Calu3 (cell line): ENCODE measurements around the gene CACHD1. TPM values are rescaled to one million over a fixed set of nuclear protein-coding genes. Genes with fewer than 3 reads are reported as not detected.

Experiments used
- BruUV-seq: library from RNA; stranded (reverse); fragments of 400-500 nt; replicated peaks from 2 replicates; lab custom pipeline; 2021; lab: Mats Ljungman, UMichigan
- CTCF ChIA-PET: fragments of 300-600 bp; sonication (Branson Sonifier 250); formaldehyde crosslinking; loops from one replicate; lab custom pipeline; 2022; ENCODE audit warnings: antibody characterized with exemption; lab: Charles Lee
- DNase-seq: peaks from one replicate; pipeline ENCODE4 v3.0.0; 2022
- H3K27ac Mint-ChIP-seq: one replicate; pipeline ENCODE4 v1.8.0; 2022; ENCODE audit warnings: mixed read lengths; ENCODE audit not compliant: unreplicated experiment
- H3K27me3 Mint-ChIP-seq: one replicate; pipeline ENCODE4 v1.8.0; 2022; ENCODE audit warnings: mixed read lengths; ENCODE audit not compliant: unreplicated experiment
- H3K36me3 Mint-ChIP-seq: one replicate; pipeline ENCODE4 v1.8.0; 2022; ENCODE audit warnings: mild to moderate bottlenecking, moderate library complexity, mixed read lengths; ENCODE audit not compliant: insufficient read depth, unreplicated experiment
- H3K4me1 Mint-ChIP-seq: one replicate; pipeline ENCODE4 v1.8.0; 2022; ENCODE audit warnings: mild to moderate bottlenecking, low read depth, mixed read lengths; ENCODE audit not compliant: unreplicated experiment
- H3K4me3 Mint-ChIP-seq: one replicate; pipeline ENCODE4 v1.8.0; 2022; ENCODE audit warnings: mild to moderate bottlenecking, low read depth, moderate library complexity, mixed read lengths; ENCODE audit not compliant: unreplicated experiment
- H3K9me3 Mint-ChIP-seq: one replicate; pipeline ENCODE4 v1.8.0; 2022; ENCODE audit warnings: low read depth, mixed read lengths; ENCODE audit not compliant: unreplicated experiment
- intact Hi-C: fragments of 100-400 bp; cut with micrococcal nuclease; formaldehyde crosslinking; loops from one replicate; pipeline ENCODE4 v1.10.0; 2022; ENCODE audit not compliant: unreplicated experiment
- total RNA-seq: library from RNA; stranded (reverse); gene quantifications from 2 replicates; pipeline ENCODE4 v1.2.3, GENCODE V29; 2022
- TF ChIP-seq, protein P1 (sequence below): fragments of 200-600 bp; IDR thresholded peaks from one replicate; pipeline ENCODE4 v1.8.0; 2022; ENCODE audit warnings: antibody characterized with exemption; ENCODE audit not compliant: unreplicated experiment

The CACHD1 gene
- total RNA-seq, 1 experiment from 2014 or later, result 3.5 TPM

DNA sequence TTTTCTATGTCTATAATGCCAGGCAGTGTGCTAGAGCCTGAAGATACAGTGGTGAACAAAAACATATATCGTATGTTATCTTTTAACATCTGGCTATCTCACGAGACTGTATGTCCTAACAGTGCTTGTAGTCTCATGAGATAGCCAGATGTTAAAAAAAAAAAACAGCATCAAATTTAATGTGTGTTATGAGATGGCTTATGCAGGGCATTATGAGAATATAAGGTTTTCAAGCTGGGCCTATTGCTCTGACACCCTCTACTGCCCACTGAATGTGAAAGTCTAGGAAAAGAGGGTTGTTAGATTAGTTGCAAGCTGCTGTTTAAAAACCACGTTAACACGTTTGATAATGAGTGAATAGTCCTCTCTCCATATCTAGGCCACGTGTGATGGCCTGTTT is 109.8 kb downstream of the CACHD1 start:
- TF ChIP-seq, protein P1, sequence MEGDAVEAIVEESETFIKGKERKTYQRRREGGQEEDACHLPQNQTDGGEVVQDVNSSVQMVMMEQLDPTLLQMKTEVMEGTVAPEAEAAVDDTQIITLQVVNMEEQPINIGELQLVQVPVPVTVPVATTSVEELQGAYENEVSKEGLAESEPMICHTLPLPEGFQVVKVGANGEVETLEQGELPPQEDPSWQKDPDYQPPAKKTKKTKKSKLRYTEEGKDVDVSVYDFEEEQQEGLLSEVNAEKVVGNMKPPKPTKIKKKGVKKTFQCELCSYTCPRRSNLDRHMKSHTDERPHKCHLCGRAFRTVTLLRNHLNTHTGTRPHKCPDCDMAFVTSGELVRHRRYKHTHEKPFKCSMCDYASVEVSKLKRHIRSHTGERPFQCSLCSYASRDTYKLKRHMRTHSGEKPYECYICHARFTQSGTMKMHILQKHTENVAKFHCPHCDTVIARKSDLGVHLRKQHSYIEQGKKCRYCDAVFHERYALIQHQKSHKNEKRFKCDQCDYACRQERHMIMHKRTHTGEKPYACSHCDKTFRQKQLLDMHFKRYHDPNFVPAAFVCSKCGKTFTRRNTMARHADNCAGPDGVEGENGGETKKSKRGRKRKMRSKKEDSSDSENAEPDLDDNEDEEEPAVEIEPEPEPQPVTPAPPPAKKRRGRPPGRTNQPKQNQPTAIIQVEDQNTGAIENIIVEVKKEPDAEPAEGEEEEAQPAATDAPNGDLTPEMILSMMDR, result no peak
- intact Hi-C loops, result no loop called here
- no TSS peak for BruUV-seq
- DNase-seq, result no peak
- Mint-ChIP-seq H3K4me1 (no peaks in the 10 kb centered on the region), H3K4me3 (no peak overlapping the region), H3K36me3 (no peaks in the 10 kb centered on the region), H3K9me3 (no peaks in the 10 kb centered on the region), H3K27ac (no peak overlapping the region), H3K27me3 (no peaks in the 10 kb centered on the region)
- CTCF ChIA-PET, result no interaction called here

DNA sequence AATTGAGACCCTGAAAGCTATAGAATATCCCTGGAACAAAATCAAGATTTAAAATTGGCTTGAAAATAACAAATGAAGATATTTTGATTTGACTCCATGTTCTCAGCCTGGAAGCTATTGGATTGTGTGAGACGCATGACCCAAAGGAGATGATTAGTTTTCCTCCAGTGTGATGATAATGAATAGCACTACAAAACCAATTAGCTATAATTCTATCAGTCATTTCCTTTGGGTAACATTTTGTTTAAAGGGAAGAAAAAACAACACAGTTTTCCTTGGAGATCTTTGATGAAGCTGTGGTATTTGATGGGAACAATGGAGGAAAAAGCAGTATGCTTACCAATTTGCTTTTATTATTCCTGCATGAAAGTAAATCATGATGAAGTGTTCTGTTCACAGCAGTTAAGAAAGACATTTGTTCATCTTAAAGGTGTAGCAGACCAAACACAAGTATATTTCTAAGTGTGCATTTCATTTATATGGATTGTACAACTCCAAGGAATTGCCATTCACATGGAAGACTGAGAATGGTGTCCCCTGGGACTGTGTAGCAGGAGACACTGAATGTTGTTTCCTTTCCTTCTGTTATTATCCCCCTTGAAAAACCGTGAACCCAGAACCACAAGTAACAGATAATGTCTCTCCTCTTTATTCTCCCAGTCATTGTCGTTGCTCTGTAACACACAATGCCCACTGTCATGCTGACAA is 111.4 kb downstream of the CACHD1 start:
- DNase-seq, result no peak
- intact Hi-C loops, result no loop called here
- CTCF ChIA-PET, result interaction anchor here (1.0 kb wide), 1 partner anchor 15 kb away, joined by 3 read pairs; no protein-coding TSS in a partner anchor

DNA sequence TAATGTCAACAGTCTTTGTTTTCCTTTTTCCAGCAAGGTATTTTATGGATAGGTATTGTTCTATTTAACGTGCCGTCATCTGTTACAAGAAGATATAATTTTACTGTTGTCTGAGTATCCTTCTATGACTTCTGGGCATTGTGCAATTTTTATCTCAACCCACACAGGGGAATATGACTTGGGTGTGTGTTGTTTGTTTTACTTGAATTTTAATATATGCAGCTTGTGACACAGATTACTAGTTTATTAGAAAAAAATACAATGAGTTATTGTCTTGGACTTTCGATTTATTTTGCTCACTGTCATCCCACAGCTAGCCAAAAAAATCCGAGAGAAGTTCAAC is 111.9 kb downstream of the CACHD1 start:
- no peak for DNase-seq
- Mint-ChIP-seq H3K9me3 (no peaks in the 10 kb centered on the region), H3K27me3 (no peaks in the 10 kb centered on the region), H3K4me1 (no peaks in the 10 kb centered on the region), H3K4me3 (no peak overlapping the region), H3K36me3 (no peaks in the 10 kb centered on the region), H3K27ac (no peak overlapping the region)
- CTCF ChIA-PET, result interaction anchor here (1.0 kb wide), 1 partner anchor 15 kb away, joined by 3 read pairs; no protein-coding TSS in a partner anchor
- TF ChIP-seq, protein P1, result no peak
- no TSS peak for BruUV-seq
- intact Hi-C loops, result no loop called here

More for the DNA sequence above, 111.4 kb downstream of the CACHD1 start:
- no peaks in the 10 kb centered on the region for H3K36me3 Mint-ChIP-seq
- TF ChIP-seq, protein P1, result no peak
- no peak overlapping the region for H3K4me3 Mint-ChIP-seq
- H3K9me3 Mint-ChIP-seq, result no peaks in the 10 kb centered on the region
- no peaks in the 10 kb centered on the region for H3K4me1 Mint-ChIP-seq
- no peak overlapping the region for H3K27ac Mint-ChIP-seq
- no peaks in the 10 kb centered on the region for H3K27me3 Mint-ChIP-seq
- no TSS peak for BruUV-seq

DNA sequence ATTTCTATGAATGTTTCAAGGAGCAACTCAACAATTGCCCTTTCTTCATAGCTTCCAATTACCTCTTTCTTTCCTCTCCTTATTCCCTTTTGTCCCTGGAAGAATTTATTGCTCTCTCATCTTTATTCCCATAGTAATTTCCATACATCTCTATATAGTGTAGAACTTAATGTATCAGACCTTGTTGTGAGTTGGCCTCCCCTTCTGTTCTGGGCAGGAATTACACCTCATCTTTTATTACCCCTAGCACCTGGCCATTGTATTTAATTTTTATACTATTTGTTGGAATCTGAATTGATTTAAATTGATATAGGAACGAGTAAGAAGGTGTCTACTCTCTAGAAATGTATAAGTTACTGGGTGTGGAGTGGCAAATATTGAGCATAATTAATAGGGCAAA is 114.5 kb downstream of the CACHD1 start:
- H3K4me1 Mint-ChIP-seq, result no peaks in the 10 kb centered on the region
- DNase-seq, result no peak
- H3K27me3 Mint-ChIP-seq, result no peaks in the 10 kb centered on the region
- intact Hi-C loops, result no loop called here
- CTCF ChIA-PET, result no interaction called here
- H3K9me3 Mint-ChIP-seq, result no peaks in the 10 kb centered on the region
- no peaks in the 10 kb centered on the region for H3K36me3 Mint-ChIP-seq
- TF ChIP-seq, protein P1, result no peak
- H3K4me3 Mint-ChIP-seq, result no peak overlapping the region
- H3K27ac Mint-ChIP-seq, result no peak overlapping the region
- no TSS peak for BruUV-seq
